Epithelial cell of esophagus (primary cell): ENCODE measurements around the gene IKZF1.

Source experiments
- DNase-seq: peaks from one replicate; pipeline ENCODE4 v3.0.0; 2010; ENCODE audit warnings: low read depth
- H3K4me3 ChIP-seq: 2 replicates; pipeline ENCODE4 v1.5.1; 2011; ENCODE audit warnings: mild to moderate bottlenecking, low read length, control low read depth
- CTCF ChIP-seq: IDR thresholded peaks from 2 replicates; pipeline ENCODE4 v1.5.1; 2011; ENCODE audit warnings: low read depth, mild to moderate bottlenecking, low read length, control low read depth, inconsistent platforms; ENCODE audit not compliant: insufficient read depth; ENCODE audit errors: missing control alignments

IKZF1 gene

GRCh38 chr7:50387351-50387750 lies 82.8 kb downstream of the IKZF1 start:
- no peak for DNase-seq
- H3K4me3 ChIP-seq, result no peak overlapping the region
- TF ChIP-seq CTCF, result no peak

GRCh38 chr7:50389961-50390360 lies 85.4 kb downstream of the IKZF1 start:
- TF ChIP-seq CTCF, result no peak
- no peak for DNase-seq
- no peak overlapping the region for H3K4me3 ChIP-seq

- TF ChIP-seq CTCF, result no peak
- H3K4me3 ChIP-seq, result no peak overlapping the region
- DNase-seq, result no peak
Measured at GRCh38 chr7:50391386-50391785, 86.9 kb downstream of the IKZF1 start.

GRCh38 chr7:50393076-50393475 lies 88.6 kb downstream of the IKZF1 start:
- no peak overlapping the region for H3K4me3 ChIP-seq
- no peak for DNase-seq
- TF ChIP-seq CTCF, result no peak

- no peak for TF ChIP-seq CTCF
- no peak overlapping the region for H3K4me3 ChIP-seq
- no peak for DNase-seq
Measured at GRCh38 chr7:50393547-50394252, 89.2 kb downstream of the IKZF1 start.

GRCh38 chr7:50394315-50394714 lies 89.8 kb downstream of the IKZF1 start:
- no peak for TF ChIP-seq CTCF
- DNase-seq, result no peak
- no peak overlapping the region for H3K4me3 ChIP-seq

- no peak for TF ChIP-seq CTCF
- H3K4me3 ChIP-seq, result no peak overlapping the region
- no peak for DNase-seq
Measured at GRCh38 chr7:50396856-50397255, 92.3 kb downstream of the IKZF1 start.
